Measurements from ENCODE around the gene CLPTM1. TPM values are rescaled to one million over a fixed set of nuclear protein-coding genes. Genes with fewer than 3 reads are reported as not detected.

CLPTM1 gene
- total and polyA plus RNA-seq, 2 experiments from 2014 or later = 41.6 to 71.5 TPM

DNA sequence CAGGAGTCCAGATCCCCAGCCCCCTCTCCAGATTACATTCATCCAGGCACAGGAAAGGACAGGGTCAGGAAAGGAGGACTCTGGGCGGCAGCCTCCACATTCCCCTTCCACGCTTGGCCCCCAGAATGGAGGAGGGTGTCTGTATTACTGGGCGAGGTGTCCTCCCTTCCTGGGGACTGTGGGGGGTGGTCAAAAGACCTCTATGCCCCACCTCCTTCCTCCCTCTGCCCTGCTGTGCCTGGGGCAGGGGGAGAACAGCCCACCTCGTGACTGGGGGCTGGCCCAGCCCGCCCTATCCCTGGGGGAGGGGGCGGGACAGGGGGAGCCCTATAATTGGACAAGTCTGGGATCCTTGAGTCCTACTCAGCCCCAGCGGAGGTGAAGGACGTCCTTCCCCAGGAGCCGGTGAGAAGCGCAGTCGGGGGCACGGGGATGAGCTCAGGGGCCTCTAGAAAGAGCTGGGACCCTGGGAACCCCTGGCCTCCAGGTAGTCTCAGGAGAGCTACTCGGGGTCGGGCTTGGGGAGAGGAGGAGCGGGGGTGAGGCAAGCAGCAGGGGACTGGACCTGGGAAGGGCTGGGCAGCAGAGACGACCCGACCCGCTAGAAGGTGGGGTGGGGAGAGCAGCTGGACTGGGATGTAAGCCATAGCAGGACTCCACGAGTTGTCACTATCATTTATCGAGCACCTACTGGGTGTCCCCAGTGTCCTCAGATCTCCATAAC is 49.6 kb upstream of the CLPTM1 start, which contains the start of gene APOE:
APOE (plus strand) TSS at position 360 of the 724 bp plus-strand sequence. CDS start 829 bp downstream, outside the sequence.
- H3K4me3 Mint-ChIP-seq = peak within 1 kb of the TSS; percentile 97
- H3K27ac ChIP-seq (ENCODE audit: low read depth) = peak within 1 kb of the TSS; percentile 99
- H4K20me1 ChIP-seq (replicated peaks; ENCODE audit: insufficient read depth) = no peaks in the 10 kb centered on the region; the same call in 1 of the 2 replicates
- peak; percentile 60 for ATAC-seq
- peaks cover 17% of the 10 kb centered on the region for H3K79me2 ChIP-seq (replicated peaks; ENCODE audit: insufficient read depth)
- peaks cover 2% of the 10 kb centered on the region; the same call in 1 of the 3 replicates for H3K9me3 Mint-ChIP-seq
- H3K4me3 ChIP-seq = peak within 1 kb of the TSS; percentile 95
- H3F3A ChIP-seq (replicated peaks; ENCODE audit: low read depth) = peaks cover 58% of the 10 kb centered on the region
- H3K27me3 ChIP-seq (ENCODE audit: insufficient read depth) = no peaks in the 10 kb centered on the region
- H3K27me3 Mint-ChIP-seq (ENCODE audit: insufficient read depth, low read depth, poor library complexity) = peaks cover 38% of the 10 kb centered on the region
- peaks cover 22% of the 10 kb centered on the region for H3K4me1 Mint-ChIP-seq
- H3K9me2 ChIP-seq (ENCODE audit: insufficient read depth) = no peaks in the 10 kb centered on the region
- H3K4me2 ChIP-seq = peak within 1 kb of the TSS; percentile 92
- peaks cover 17% of the 10 kb centered on the region for H3K4me1 ChIP-seq (ENCODE audit: insufficient read depth)
- TF ChIP-seq NANOG (IDR thresholded peaks at IDR 0.05; ENCODE audit: borderline replicate concordance) (peak; percentile 25; the same call in 1 of the 2 replicates), EZH2phosphoT487 (IDR thresholded peaks at IDR 0.05; ENCODE audit: unreplicated experiment) (no peak), JUNB (IDR thresholded peaks at IDR 0.05; ENCODE audit: unreplicated experiment) (no peak), STAT1 (IDR thresholded peaks at IDR 0.05; ENCODE audit: unreplicated experiment) (no peak), CREB1 (CRISPR knock-in tag; IDR thresholded peaks at IDR 0.05; ENCODE audit: low read depth) (no peak), ZNF331 (CRISPR knock-in tag; IDR thresholded peaks at IDR 0.05; ENCODE audit: low read depth) (no peak), POLR2AphosphoS5 (IDR thresholded peaks at IDR 0.05; ENCODE audit: low read depth) (peak; percentile 98), ZNF114 (CRISPR knock-in tag; IDR thresholded peaks at IDR 0.05) (no peak)
- TF ChIP-seq, protein P1, sequence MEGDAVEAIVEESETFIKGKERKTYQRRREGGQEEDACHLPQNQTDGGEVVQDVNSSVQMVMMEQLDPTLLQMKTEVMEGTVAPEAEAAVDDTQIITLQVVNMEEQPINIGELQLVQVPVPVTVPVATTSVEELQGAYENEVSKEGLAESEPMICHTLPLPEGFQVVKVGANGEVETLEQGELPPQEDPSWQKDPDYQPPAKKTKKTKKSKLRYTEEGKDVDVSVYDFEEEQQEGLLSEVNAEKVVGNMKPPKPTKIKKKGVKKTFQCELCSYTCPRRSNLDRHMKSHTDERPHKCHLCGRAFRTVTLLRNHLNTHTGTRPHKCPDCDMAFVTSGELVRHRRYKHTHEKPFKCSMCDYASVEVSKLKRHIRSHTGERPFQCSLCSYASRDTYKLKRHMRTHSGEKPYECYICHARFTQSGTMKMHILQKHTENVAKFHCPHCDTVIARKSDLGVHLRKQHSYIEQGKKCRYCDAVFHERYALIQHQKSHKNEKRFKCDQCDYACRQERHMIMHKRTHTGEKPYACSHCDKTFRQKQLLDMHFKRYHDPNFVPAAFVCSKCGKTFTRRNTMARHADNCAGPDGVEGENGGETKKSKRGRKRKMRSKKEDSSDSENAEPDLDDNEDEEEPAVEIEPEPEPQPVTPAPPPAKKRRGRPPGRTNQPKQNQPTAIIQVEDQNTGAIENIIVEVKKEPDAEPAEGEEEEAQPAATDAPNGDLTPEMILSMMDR (conservative IDR thresholded peaks at IDR 0.05; ENCODE audit: low read depth in 2 of 2) = no peak
- TF ChIP-seq, protein P2, sequence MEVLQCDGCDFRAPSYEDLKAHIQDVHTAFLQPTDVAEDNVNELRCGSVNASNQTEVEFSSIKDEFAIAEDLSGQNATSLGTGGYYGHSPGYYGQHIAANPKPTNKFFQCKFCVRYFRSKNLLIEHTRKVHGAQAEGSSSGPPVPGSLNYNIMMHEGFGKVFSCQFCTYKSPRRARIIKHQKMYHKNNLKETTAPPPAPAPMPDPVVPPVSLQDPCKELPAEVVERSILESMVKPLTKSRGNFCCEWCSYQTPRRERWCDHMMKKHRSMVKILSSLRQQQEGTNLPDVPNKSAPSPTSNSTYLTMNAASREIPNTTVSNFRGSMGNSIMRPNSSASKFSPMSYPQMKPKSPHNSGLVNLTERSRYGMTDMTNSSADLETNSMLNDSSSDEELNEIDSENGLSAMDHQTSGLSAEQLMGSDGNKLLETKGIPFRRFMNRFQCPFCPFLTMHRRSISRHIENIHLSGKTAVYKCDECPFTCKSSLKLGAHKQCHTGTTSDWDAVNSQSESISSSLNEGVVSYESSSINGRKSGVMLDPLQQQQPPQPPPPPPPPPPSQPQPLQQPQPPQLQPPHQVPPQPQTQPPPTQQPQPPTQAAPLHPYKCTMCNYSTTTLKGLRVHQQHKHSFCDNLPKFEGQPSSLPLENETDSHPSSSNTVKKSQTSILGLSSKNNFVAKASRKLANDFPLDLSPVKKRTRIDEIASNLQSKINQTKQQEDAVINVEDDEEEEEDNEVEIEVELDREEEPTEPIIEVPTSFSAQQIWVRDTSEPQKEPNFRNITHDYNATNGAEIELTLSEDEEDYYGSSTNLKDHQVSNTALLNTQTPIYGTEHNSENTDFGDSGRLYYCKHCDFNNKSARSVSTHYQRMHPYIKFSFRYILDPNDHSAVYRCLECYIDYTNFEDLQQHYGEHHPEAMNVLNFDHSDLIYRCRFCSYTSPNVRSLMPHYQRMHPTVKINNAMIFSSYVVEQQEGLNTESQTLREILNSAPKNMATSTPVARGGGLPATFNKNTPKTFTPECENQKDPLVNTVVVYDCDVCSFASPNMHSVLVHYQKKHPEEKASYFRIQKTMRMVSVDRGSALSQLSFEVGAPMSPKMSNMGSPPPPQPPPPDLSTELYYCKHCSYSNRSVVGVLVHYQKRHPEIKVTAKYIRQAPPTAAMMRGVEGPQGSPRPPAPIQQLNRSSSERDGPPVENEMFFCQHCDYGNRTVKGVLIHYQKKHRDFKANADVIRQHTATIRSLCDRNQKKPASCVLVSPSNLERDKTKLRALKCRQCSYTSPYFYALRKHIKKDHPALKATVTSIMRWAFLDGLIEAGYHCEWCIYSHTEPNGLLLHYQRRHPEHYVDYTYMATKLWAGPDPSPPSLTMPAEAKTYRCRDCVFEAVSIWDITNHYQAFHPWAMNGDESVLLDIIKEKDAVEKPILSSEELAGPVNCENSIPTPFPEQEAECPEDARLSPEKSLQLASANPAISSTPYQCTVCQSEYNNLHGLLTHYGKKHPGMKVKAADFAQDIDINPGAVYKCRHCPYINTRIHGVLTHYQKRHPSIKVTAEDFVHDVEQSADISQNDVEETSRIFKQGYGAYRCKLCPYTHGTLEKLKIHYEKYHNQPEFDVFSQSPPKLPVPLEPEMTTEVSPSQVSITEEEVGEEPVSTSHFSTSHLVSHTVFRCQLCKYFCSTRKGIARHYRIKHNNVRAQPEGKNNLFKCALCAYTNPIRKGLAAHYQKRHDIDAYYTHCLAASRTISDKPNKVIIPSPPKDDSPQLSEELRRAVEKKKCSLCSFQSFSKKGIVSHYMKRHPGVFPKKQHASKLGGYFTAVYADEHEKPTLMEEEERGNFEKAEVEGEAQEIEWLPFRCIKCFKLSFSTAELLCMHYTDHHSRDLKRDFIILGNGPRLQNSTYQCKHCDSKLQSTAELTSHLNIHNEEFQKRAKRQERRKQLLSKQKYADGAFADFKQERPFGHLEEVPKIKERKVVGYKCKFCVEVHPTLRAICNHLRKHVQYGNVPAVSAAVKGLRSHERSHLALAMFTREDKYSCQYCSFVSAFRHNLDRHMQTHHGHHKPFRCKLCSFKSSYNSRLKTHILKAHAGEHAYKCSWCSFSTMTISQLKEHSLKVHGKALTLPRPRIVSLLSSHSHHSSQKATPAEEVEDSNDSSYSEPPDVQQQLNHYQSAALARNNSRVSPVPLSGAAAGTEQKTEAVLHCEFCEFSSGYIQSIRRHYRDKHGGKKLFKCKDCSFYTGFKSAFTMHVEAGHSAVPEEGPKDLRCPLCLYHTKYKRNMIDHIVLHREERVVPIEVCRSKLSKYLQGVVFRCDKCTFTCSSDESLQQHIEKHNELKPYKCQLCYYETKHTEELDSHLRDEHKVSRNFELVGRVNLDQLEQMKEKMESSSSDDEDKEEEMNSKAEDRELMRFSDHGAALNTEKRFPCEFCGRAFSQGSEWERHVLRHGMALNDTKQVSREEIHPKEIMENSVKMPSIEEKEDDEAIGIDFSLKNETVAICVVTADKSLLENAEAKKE (CRISPR knock-in tag; IDR thresholded peaks at IDR 0.05) = no peak
- TF ChIP-seq, protein P3, sequence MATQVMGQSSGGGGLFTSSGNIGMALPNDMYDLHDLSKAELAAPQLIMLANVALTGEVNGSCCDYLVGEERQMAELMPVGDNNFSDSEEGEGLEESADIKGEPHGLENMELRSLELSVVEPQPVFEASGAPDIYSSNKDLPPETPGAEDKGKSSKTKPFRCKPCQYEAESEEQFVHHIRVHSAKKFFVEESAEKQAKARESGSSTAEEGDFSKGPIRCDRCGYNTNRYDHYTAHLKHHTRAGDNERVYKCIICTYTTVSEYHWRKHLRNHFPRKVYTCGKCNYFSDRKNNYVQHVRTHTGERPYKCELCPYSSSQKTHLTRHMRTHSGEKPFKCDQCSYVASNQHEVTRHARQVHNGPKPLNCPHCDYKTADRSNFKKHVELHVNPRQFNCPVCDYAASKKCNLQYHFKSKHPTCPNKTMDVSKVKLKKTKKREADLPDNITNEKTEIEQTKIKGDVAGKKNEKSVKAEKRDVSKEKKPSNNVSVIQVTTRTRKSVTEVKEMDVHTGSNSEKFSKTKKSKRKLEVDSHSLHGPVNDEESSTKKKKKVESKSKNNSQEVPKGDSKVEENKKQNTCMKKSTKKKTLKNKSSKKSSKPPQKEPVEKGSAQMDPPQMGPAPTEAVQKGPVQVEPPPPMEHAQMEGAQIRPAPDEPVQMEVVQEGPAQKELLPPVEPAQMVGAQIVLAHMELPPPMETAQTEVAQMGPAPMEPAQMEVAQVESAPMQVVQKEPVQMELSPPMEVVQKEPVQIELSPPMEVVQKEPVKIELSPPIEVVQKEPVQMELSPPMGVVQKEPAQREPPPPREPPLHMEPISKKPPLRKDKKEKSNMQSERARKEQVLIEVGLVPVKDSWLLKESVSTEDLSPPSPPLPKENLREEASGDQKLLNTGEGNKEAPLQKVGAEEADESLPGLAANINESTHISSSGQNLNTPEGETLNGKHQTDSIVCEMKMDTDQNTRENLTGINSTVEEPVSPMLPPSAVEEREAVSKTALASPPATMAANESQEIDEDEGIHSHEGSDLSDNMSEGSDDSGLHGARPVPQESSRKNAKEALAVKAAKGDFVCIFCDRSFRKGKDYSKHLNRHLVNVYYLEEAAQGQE (IDR thresholded peaks at IDR 0.05; ENCODE audit: unreplicated experiment) = no peak
- TF ChIP-seq, protein P4, sequence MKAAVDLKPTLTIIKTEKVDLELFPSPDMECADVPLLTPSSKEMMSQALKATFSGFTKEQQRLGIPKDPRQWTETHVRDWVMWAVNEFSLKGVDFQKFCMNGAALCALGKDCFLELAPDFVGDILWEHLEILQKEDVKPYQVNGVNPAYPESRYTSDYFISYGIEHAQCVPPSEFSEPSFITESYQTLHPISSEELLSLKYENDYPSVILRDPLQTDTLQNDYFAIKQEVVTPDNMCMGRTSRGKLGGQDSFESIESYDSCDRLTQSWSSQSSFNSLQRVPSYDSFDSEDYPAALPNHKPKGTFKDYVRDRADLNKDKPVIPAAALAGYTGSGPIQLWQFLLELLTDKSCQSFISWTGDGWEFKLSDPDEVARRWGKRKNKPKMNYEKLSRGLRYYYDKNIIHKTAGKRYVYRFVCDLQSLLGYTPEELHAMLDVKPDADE (IDR thresholded peaks at IDR 0.05) = no peak; the same call in none of the 2 replicates
- H2AFZ ChIP-seq = peak within 1 kb of the TSS; percentile 38; the same call in 1 of the 2 replicates
- peaks cover 63% of the 10 kb centered on the region for H3K36me3 Mint-ChIP-seq (ENCODE audit: low read depth)
- H3K27ac Mint-ChIP-seq = peak within 1 kb of the TSS; percentile 98
- peak; percentile 91 for DNase-seq (ENCODE audit: low spot score)
- H3K36me3 ChIP-seq (ENCODE audit: insufficient read depth) = peaks cover 30% of the 10 kb centered on the region

Measured in GM23338 (cell line).